GM18867 (cell line): ENCODE data around the gene RMDN3.
A peak's percentile ranks its signal among the peaks of the same experiment; 100 is the strongest.

Experiments used
- ATAC-seq: cut with Tn5 transposase; IDR thresholded peaks from one replicate; pipeline ENCODE4 v1.9.1; 2021; ENCODE audit warnings: mild to moderate bottlenecking, moderate library complexity; ENCODE audit not compliant: unreplicated experiment

RMDN3 gene

DNA sequence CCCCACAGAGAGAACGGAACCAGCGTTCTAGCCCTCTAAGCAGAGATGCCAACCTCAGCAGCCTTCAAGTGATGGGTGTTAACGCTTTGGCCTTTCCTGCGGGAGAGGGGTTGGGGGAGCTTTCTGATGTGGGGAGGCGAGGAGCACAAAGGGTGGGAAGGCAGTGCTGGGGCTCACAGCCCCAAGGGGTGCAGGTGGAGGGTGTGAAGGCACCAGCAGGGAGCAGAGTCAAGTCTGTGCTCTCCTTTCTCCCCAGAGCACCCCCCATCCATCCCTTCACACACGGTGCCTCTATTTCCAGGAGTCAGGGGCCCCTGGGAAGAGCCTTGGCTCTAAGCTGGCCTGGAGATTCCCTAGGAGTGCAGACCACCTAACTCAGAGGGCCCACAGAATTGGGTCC, 18.8 kb upstream of the RMDN3 start:
- no peak for ATAC-seq

DNA sequence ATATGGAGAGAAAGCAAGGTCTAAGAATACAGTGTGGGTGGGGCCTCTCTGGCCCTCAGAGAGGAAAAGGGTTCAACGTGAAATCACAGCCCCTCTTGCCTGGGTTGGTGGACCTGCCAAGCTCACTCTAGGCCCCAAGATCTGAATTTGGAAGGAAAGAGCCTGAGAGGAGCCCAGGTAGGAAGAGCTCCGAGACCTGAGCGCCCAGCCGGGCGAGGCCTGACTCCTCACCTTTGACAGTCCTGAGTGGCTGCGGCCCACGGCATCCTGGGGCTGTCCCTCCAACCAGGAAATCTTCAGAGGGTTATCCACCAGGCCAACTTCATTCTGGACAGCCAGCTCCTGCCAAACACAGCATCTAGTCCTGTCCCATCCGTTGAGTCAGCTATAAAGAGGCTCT, 18.4 kb upstream of the RMDN3 start:
- no peak for ATAC-seq

DNA sequence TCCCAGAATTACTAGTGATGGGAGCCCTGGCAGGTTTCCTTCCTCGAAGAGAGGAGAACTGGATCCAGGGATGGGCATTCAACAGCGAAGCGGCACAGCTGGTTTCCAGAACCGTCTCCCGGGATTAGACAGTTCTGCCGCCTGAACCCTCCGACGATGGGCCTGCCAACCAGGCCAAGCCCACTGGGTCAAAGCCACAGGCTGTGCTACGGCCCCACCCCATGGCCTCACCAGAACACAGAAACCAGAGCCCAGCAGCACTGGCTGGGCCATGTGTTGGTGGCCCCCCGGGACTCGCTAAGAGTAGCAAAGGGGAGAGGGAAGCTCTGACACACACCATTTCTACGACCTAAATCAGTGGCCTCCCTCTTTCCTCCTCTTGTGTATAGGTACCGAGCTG, 17.0 kb upstream of the RMDN3 start:
- no peak for ATAC-seq

DNA sequence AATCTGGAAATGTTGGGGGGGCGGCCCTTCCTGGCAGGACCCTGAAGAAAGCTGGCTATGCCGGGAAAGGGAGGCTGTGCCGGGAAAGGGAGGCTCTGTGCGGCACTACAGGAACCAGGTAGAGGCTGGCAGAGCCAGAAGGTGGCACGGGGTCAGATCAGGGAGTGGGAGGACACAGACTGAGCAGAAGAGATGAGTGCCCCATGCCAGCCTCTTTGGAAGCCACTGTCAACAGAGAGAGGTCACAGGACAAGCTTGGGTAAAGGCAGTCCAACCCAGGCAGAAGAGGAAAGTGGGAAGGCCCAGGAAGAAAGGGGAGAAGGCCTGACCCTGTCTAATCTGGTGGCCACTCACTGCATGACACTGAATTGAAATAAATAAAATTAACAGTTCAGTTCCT, 16.2 kb upstream of the RMDN3 start:
- ATAC-seq = no peak

DNA sequence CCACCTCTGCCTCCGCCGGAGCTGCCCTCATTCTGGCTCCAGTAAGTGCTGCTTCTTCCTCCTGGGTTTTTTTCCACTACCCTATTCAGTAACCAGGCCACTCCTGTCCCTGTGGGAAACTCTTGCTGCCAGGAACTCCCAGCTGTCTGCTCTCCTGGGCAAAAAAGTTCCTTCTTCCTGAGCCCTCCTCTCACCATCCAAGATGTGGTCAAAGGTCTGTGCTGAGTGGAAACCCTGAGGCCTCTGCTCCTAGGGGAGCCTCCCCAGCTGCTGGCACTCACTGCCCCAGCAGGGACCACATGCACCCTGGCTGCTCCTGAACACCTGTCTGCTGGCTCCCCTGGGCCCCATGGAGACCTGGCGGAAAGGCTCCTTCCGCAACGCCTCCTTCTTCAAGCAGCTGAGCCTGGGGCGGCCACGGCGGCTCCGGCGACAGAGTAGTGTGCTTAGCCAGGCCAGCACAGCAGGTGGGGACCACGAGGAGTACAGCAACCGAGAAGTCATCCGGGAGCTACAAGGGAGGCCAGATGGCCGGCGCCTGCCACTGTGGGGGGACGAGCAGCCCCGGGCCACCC, 15.2 kb upstream of the RMDN3 start:
- ATAC-seq = no peak

DNA sequence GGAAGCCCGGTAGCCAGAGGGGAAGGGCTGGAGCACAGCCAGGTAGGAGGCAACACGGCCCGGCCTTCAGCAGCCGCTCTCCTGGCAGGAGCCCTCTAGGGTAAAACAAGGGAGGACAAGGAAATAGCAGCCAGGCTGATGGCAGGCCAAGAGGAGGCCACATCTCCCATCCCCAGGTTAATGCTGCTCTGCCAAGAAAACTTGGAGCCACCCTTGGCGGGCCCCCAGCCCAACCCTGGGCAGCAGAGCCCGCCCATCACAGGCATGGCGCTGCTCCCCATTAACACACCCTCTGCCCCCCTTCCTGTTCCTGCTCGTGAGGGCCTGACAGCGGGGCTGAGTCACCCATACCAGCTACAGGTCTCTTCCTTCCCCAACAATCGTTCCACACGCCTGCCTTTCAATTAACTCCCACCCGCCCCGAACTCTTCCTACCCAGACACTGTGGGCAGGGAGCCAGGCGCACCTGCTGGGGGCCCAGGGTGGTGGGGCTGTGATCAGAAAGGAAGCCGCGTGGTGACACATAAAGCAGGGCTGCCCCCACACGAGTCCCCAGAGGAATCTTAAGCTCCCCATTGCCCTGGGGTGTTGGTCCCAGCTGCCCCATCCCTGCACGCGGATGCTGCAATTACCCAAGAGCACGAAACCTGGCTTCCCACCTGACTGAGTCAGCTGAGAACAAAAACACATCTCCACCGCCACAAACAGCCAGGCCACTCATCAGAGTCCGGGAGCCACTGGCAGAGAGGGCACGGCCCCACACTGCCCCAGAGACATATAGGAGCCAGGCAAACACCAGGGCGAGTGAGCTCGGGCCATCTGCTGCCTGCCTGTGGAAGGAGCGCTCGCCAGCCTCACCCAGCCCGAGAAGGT, 14.5 kb upstream of the RMDN3 start, which contains the start of gene C15orf62:
C15orf62 (plus strand) TSS at position 707 of the 873 bp plus-strand sequence. CDS start 516 bp downstream, outside the sequence.
- ATAC-seq = peak; percentile 27

DNA sequence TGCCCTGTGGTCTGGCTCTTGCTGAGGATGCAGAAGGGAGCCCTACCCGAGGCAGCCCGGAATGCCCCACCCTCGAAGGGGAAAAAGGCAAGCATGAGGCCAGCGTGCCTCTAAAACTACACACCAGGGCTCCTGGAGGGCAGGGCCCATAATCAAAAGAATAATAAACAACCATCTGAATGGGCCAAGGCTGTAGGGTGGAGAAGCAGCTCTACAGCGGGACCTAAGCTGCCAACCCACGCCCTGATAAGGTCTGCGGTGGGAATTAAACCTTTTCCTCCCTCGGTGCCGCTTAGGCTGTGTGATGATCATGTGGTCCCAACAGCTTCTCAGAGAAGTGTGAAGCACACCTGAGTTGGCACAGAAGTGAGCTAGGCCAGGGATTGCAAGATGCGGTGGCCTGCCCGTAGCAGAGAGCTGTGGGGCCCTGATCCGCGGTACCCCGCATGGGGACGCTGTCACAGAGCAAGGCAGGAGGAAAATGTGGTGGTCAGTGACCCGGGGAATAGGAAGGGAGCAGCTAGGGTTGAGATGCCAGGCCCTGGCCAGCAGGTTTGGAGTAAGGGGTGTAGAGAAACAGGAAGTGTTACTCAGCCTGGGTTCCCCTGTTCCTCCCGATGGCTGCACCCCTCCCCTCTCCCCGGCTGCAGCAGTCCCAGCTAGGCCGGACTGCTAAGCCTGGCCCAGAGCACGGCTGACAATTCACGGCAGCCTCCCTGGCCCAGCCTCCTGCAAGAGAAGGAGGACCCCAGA, 13.6 kb upstream of the RMDN3 start:
- ATAC-seq = no peak

DNA sequence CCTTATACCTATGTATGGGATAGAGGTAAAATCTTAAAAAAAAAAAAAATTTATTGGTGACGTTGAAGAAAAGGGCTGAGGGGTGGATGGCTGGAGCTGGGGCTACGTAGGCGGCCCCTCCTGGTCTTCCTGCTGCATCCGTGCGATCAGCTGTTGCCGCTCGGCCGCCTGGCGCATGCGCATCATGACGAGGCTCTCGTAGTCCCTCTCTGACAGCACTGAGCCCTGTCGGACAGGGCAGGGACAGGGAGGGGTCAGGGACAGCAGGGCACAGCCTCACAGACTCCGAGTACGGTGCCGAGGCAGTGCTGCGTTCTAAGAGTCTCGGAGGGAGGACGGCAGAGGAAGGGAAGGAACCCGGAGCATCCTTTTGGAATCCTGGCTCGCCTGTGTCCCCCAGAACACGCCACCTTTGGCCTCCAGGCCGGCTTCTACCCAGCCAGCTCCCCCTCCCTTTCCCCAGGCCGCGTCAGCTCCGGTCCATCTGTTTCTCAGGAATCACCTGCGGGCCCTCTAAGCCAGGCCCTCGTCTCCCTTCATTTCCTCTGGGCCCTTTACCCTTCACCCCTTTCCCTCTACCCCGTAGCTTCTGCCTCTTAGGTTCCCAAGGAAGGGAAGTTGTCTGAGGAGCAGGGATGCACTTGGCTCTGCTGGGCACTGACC, 12.9 kb upstream of the RMDN3 start:
- no peak for ATAC-seq

DNA sequence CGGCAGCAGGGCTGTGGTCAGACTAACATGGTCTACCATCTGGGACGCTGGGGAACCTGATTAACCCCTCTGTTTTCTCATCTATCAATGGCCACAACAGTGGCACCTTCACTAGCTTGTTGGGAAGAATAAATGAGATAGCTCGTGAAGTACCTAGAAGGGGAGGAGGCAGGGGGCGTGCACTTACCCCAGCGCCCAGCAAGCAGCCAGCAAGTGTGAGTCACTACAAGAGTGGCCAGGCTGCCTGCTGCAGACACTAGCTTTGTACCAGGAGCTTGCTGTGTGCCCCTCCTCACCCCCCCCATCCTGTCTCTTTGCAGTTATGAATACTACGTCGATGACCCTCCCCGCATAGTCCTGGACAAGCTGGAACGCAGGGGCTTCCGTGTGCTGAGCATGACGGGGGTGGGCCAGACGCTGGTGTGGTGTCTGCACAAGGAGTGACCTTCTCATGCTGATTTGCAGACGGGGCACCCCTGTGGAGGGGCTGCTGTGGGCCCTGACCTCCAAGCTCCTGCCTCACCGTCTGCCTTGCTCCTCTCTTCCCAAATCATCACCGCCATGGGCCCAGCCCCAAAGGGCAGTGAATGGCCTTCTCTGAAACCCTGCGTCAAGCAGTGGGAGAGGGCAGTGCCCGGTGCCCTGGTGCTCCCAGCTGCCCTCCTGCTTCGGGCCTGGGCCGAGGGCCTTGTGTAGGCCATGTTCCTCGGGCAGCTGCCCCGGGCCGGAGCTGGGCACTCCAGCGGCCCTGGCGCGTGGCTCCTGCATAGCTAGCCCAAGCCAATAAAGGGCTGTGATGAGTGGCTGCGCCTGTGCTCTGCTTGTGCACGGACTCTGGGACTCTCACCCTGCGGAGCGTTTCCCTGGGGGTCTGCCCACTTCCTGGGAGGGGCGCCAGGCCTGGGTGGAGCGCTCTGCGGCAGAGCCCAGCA, 12.1 kb upstream of the RMDN3 start:
- ATAC-seq = no peak

DNA sequence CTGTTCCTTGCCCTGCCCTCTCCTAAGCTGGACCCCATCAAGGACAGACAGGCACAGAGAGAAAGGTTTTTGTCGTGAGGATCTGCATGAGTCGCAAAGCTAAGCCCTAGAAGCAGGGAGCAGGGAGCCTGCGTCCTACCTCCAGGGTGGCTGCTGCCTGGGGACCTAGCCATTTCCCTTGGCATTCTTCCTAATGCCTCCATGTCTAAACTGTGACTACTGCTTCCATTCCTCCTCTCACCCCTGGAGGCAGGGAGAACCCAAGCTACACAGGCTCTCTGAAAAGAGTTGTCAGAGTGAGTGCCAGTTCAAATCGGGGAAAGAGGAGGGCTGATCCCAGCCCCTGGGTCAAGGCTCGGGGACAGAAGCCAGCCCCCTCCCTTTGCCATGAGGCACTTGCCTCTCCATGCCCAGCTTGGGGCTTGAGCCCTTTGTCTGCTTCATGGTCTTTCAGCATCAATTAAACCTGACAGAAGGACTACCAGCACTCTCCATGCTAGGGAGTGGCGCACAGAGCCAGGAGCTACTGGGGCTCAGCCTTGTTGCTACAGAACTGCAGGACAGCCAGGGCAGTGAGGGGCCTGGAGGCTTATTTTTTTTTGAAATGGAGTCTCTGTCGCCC, 11.3 kb upstream of the RMDN3 start:
- ATAC-seq = no peak

DNA sequence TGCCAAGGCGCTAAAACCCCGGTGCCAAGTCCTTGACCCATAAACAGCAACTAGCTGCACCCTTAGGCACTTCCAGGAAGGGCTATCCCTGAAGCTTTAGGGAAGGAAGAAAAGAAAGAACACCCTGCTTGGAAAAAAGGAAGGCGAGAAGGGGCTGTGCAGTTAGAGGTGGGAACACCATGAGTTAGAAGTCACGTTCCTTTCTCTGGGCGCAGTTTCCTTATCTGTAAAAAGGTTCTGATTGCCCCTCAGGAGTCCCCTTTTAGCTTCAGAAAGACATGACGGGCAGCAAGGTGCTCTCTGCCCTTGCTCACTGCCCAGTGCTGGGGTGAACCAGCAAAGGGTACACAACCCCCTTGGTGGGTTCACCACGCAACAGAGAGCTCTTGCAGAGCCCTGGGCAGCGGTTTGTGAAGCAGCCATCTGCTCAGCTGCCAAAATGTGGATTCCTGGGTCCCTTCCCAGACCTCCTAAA, 9.6 kb upstream of the RMDN3 start:
- no peak for ATAC-seq

DNA sequence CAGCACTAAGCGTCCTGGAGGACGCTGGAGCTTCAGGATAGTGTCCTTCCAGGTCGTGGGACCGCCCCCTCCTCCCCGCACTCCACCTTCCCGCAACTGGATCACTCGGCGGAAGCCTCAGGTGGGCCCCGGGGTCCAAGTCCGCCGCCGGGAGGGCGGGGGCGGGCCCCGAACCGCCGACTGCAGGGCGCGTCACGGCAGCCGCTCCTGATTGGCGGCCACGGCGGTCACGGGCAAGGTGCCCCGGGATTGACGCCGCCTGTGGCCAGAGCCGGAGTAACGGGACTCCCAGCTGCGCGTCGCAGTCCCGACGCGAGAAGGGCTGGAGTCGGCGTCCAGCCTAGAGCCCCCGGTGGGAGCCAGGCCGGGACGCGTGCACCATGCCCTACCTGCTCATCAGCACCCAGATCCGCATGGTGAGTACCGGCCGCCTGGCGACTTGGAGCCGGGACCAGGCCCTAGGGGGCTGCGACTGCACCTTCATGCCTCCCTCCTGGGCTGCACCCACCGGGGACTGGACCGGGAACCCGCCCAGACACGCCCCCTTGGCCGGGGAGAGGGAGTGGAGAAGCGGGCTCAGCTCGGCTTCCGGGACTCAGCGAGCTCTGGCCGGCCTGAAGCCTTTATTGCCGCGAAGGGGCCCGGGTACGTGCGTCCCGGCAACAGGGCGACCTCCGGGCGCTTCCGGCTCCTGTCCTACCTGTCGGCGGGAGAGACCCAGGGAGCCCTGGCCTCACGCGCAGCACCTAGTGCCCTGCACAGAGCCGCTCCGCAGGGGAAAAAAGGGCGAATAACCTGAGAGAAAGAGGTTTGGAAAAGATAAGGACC, 9.0 kb upstream of the RMDN3 start, which contains the start of gene GCHFR:
GCHFR (plus strand) TSS at position 268 of the 828 bp plus-strand sequence; CDS start at position 381, 113 bp downstream.
- ATAC-seq = peak; percentile 58

DNA sequence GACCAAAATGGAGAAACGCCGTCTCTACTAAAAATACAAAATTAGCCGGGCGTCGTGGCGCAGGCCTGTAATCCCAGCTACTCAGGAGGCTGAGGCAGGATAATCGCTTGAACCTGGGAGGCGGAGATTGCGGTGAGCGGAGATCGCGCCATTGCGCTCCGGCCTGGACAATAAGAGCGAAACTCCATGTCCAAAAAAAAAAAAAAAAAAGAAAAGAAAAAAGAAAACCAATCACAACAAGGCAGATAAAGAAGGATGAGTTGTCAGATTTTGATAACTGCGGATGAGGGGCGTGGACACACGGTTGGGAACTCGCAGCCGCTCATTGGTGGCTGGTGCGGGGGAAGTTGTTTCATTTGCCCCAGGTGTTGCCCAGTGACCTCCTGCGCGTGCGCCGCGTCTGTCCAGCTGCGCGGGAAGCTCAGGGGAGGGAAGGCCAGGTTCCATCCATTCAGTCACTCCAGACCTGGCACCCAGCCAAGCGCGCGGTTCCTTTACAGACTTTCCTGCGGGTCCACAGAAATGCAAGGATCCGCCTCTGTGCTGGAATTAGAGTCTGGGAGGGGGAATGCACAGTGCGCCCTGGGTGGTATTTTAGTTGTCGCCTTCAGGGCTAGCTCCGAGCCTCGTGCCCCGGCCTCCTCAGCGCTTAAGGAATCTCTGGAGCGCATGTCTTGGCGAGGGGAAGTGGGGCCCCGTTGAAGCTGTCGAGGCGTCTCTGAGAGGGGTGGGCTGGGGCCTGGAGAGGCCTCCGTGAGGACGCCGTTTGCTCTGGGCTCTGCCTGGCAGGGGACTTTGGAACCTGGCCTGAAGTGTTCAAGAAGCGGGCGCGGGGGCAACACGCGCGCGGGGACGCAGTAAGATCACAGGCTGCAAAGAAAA, 8.1 kb upstream of the RMDN3 start:
- ATAC-seq = peak; percentile 2

DNA sequence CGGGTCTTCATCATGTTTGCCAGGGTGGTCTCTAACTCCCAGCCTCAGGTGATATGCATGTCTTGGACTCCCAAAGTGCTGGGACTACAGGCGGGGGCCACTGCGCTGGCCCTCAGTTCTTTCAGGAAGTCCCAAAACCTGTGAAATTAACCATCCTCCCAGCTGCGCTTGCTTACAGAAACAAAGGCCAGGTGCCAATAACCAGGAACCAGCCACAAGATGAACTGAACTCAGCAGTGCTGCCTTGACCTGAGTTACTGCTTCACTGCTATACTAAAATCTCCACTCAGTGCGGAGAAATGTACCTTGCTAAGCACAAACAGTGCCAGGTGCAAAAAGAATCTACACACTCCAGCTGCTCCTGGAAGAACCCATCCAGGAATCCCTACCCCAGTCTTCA, 4.9 kb upstream of the RMDN3 start:
- ATAC-seq = no peak

DNA sequence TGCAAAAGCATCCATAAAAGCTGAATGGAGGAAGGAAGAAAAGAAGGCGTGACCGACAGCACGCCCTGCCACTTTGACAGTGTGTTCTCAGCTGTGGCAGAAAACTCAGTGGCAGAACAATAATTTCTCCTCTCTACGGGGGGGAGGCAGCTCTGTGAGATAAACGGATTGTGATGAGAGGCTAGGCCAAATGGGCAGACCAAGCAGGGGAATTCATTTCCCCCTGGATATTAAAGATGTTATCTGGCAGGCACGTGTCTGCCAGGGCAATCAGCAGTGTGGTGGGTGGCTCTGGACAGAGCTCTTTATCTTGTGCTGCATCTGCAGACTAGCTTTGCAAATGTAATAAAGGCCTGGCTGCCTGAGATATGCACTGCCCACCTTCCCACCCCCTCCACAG, 1.9 kb upstream of the RMDN3 start:
- no peak for ATAC-seq

DNA sequence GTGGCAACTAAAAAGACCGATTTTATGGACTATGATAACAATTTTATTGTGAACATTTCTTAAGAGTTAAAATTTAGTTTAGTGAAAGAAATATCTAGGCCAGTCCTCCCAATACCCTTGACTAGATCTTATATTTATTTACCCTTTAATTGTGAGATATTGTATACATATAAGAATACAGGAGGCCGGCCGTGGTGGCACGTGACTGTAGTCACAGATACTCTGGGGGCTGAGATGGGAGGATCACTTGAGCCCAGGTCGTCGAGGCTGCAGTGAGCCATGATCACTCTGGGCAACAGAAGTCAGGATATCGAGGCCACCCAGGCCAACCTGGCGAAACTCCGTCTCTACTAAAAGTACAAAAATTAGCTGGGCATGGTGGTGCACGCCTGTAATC, 756 bp upstream of the RMDN3 start:
- no peak for ATAC-seq

DNA sequence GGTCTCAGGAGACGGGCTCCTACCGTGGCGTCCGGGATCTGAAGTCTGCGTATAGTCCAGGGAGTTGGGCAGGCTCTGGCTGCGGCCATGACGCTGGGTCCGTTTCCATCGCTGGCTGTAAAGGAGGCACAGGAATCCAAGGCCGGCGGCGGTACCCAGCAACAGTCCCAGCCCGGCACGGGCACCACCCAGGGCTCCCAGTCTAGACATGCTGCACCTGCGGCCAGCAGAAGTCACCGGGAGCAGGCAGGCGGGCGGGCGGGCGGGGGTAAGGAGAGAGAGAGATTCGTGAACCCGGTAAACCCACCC, 526 bp downstream of the RMDN3 start:
- peak; percentile 14 for ATAC-seq

DNA sequence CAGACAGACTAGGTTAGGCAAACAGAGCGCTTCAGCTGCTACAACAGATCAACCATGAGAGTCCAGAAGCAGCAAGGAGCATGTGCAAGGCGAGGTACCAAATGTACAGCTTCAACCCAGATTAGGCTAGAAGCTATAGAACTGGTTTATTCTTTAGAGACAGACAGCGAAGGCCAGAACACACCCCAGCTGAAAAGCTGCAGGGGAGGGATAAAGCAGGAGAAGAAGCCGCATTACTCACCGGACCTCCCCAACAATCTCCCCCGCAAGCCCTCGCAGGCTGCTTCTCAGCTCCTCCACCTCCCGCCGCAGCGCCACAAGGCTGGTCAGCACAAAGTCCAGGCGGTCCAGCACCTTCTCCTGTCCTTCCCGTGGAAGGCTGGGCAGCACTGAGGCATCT, 3.3 kb downstream of the RMDN3 start:
- ATAC-seq = no peak
